Activated CD8-positive, alpha-beta memory T cell treated with anti-CD3 and anti-CD28 coated beads for 48 hours (primary cell): Measurements from ENCODE around the gene EPHA2.

Experiments used
- DNase-seq, 3 experiments: peaks; one replicate each; pipeline ENCODE4 v3.0.0-alpha.2; 2020; ENCODE audit warnings: low read depth in 2 of 3, low spot score in 2 of 3

EPHA2 gene

GRCh38 chr1:16184557-16185303 is 28.9 kb upstream of the EPHA2 start:
- DNase-seq, result no peak

- DNase-seq, result no peak
Observed at GRCh38 chr1:16183765-16184556, 28.1 kb upstream of the EPHA2 start.

- no peak for DNase-seq
Observed at GRCh38 chr1:16183179-16183578, 27.3 kb upstream of the EPHA2 start.

- DNase-seq, result no peak
Observed at GRCh38 chr1:16181887-16182719, 26.2 kb upstream of the EPHA2 start.

GRCh38 chr1:16180291-16180824 is 24.5 kb upstream of the EPHA2 start:
- DNase-seq, result no peak

GRCh38 chr1:16178596-16179497 is 23.0 kb upstream of the EPHA2 start:
- DNase-seq, result no peak

- DNase-seq, result no peak
Observed at GRCh38 chr1:16177306-16177705, 21.4 kb upstream of the EPHA2 start.

GRCh38 chr1:16176653-16177052 is 20.8 kb upstream of the EPHA2 start:
- DNase-seq, result no peak

- DNase-seq, result no peak
Observed at GRCh38 chr1:16175610-16176553, 20.0 kb upstream of the EPHA2 start.

GRCh38 chr1:16174886-16175598 is 19.2 kb upstream of the EPHA2 start:
- DNase-seq, result no peak

- no peak for DNase-seq
Observed at GRCh38 chr1:16174261-16174868, 18.5 kb upstream of the EPHA2 start.

- DNase-seq, result no peak
Observed at GRCh38 chr1:16173447-16174260, 17.8 kb upstream of the EPHA2 start.

GRCh38 chr1:16172964-16173446 is 17.1 kb upstream of the EPHA2 start:
- no peak for DNase-seq

GRCh38 chr1:16172218-16172830 is 16.5 kb upstream of the EPHA2 start:
- no peak for DNase-seq

- DNase-seq, result no peak
Observed at GRCh38 chr1:16171314-16172151, 15.7 kb upstream of the EPHA2 start.

GRCh38 chr1:16170283-16170673 is 14.4 kb upstream of the EPHA2 start:
- no peak for DNase-seq
